OCI-LY1 (cell line): ENCODE results near the gene TBL3.

Experiments
- CTCF ChIP-seq: fragments of 200-600 bp; sonication (generic), shearing (Covaris generic); IDR thresholded peaks from 2 replicates; pipeline ENCODE4 v1.5.1; 2017; ENCODE audit warnings: mild to moderate bottlenecking, antibody characterized with exemption, low read length, moderate library complexity, mixed read lengths
- EZH2 ChIP-seq: fragments of 200-600 bp; sonication (generic), shearing (Covaris generic); IDR thresholded peaks from 2 replicates; pipeline ENCODE4 v1.8.0; 2017; ENCODE audit warnings: borderline replicate concordance, mixed run types, mild to moderate bottlenecking, antibody characterized with exemption, low read length, moderate library complexity, mixed read lengths

- TF ChIP-seq CTCF, result no peak
- TF ChIP-seq EZH2, result no peak
Measured at GRCh38 chr16:1942047-1942809, 29.6 kb upstream of the TBL3 start.
